GM12874 (cell line): ENCODE data around the gene ZNF281.

Source experiments
- CTCF ChIP-seq: IDR thresholded peaks from 2 replicates; pipeline ENCODE4 v1.5.1; 2011; ENCODE audit warnings: low read depth, mild to moderate bottlenecking, control low read depth, low read length, moderate library complexity; ENCODE audit not compliant: insufficient read depth

ZNF281 gene

GRCh38 chr1:200400556-200400955 lies 9.3 kb downstream of the ZNF281 start:
- no peak for TF ChIP-seq CTCF

GRCh38 chr1:200399860-200400259 lies 10.0 kb downstream of the ZNF281 start:
- TF ChIP-seq CTCF, result no peak

- TF ChIP-seq CTCF, result no peak
Measured at GRCh38 chr1:200398373-200398772, 11.5 kb downstream of the ZNF281 start.

- TF ChIP-seq CTCF, result no peak
Measured at GRCh38 chr1:200392625-200393185, 17.1 kb downstream of the ZNF281 start.

GRCh38 chr1:200391747-200392146 lies 18.1 kb downstream of the ZNF281 start:
- TF ChIP-seq CTCF, result no peak

GRCh38 chr1:200388791-200389190 lies 21.0 kb downstream of the ZNF281 start:
- TF ChIP-seq CTCF, result no peak

- TF ChIP-seq CTCF, result no peak
Measured at GRCh38 chr1:200386416-200386815, 23.4 kb downstream of the ZNF281 start.
